A549 (cell line): Measurements from ENCODE around the gene XRRA1.

Experiments used
- BHLHE40 ChIP-seq: IDR thresholded peaks from 2 replicates; pipeline ENCODE4 v1.6.1; 2012; ENCODE audit warnings: low read depth, low read length, inconsistent platforms
- EHMT2 ChIP-seq: fragments of 200-600 bp; sonication (generic); IDR thresholded peaks from 2 replicates; pipeline ENCODE4 v1.6.1; 2016; ENCODE audit warnings: antibody characterized with exemption, low read depth, mild to moderate bottlenecking, moderate library complexity
- POLR2A ChIP-seq: IDR thresholded peaks from 2 replicates; pipeline ENCODE4 v1.6.1; 2012; ENCODE audit warnings: mild to moderate bottlenecking, low read length
- POLR2AphosphoS2 ChIP-seq: conservative IDR thresholded peaks from 2 replicates; pipeline ENCODE4 v1.6.1; 2012; ENCODE audit warnings: low read length, improper control_type of control experiment, inconsistent platforms
- RARB ChIP-seq: fragments of 250-450 bp; sonication (Bioruptor Pico); IDR thresholded peaks from 2 replicates; pipeline ENCODE4 v1.8.0; 2021; ENCODE audit warnings: mild to moderate bottlenecking, moderate library complexity
- RFX5 ChIP-seq: fragments of 450-650 bp; IDR thresholded peaks from 2 replicates; pipeline ENCODE4 v1.7.1; 2014; ENCODE audit warnings: antibody characterized with exemption, mild to moderate bottlenecking, moderate library complexity
- TF ChIP-seq, protein P1 (sequence below): fragments of >200 bp; sonication (Bioruptor Twin); formaldehyde crosslinking; IDR thresholded peaks from 3 replicates; pipeline ENCODE4 v1.5.1; 2016
- TF ChIP-seq, protein P2 (sequence below): IDR thresholded peaks from 2 replicates; pipeline ENCODE4 v1.6.1; 2012
- TF ChIP-seq, protein P3 (sequence below): fragments of 450-650 bp; IDR thresholded peaks from 2 replicates; pipeline ENCODE4 v1.6.1; 2014; ENCODE audit warnings: antibody characterized with exemption

DNA sequence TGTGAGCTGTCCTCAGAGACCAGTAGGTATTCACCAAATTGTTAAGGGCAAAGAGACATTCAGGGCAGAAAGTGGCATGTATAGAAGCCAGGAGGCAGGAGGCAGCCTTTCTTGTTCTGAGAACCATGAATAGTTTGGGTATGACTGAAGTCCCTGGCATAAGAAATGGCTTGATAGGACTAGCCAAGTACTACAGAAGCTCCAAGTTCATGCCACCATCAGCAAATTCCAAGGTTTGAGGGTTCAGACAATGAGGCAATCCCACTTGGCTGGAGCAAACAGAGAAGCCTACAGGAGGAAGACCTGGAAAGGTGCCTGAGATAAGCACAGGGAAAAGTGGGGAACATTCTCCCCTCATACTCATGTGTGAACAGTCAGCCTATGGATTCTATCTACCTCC lies 25.8 kb downstream of the XRRA1 start:
- TF ChIP-seq, protein P1, sequence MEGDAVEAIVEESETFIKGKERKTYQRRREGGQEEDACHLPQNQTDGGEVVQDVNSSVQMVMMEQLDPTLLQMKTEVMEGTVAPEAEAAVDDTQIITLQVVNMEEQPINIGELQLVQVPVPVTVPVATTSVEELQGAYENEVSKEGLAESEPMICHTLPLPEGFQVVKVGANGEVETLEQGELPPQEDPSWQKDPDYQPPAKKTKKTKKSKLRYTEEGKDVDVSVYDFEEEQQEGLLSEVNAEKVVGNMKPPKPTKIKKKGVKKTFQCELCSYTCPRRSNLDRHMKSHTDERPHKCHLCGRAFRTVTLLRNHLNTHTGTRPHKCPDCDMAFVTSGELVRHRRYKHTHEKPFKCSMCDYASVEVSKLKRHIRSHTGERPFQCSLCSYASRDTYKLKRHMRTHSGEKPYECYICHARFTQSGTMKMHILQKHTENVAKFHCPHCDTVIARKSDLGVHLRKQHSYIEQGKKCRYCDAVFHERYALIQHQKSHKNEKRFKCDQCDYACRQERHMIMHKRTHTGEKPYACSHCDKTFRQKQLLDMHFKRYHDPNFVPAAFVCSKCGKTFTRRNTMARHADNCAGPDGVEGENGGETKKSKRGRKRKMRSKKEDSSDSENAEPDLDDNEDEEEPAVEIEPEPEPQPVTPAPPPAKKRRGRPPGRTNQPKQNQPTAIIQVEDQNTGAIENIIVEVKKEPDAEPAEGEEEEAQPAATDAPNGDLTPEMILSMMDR, result no peak
- TF ChIP-seq, protein P2, sequence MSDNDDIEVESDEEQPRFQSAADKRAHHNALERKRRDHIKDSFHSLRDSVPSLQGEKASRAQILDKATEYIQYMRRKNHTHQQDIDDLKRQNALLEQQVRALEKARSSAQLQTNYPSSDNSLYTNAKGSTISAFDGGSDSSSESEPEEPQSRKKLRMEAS, result no peak
- TF ChIP-seq POLR2AphosphoS2, result no peak
- no peak for TF ChIP-seq POLR2A
- no peak for TF ChIP-seq EHMT2
- TF ChIP-seq BHLHE40, result no peak
- TF ChIP-seq, protein P3, sequence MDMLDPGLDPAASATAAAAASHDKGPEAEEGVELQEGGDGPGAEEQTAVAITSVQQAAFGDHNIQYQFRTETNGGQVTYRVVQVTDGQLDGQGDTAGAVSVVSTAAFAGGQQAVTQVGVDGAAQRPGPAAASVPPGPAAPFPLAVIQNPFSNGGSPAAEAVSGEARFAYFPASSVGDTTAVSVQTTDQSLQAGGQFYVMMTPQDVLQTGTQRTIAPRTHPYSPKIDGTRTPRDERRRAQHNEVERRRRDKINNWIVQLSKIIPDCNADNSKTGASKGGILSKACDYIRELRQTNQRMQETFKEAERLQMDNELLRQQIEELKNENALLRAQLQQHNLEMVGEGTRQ, result no peak
- no peak for TF ChIP-seq RFX5
- TF ChIP-seq RARB (CRISPR knock-in tag), result no peak
